Suprapubic skin (tissue), 4 donors: ENCODE results near the gene SLC25A36.

Source experiments
- CTCF ChIP-seq, 2 donors: fragments of 200-600 bp in 1 of 2; fragments of 450-650 bp in 1 of 2; sonication (generic) in 1 of 2; IDR thresholded peaks; one replicate each; pipeline ENCODE4 v1.5.1; 2016 to 2019; ENCODE audit warnings: antibody characterized with exemption in 2 of 2, mild to moderate bottlenecking in 1 of 2, moderate library complexity in 1 of 2
- EP300 ChIP-seq: sonication (generic); formaldehyde crosslinking; IDR thresholded peaks from one replicate; pipeline ENCODE4 v1.6.1; 2017; ENCODE audit warnings: antibody characterized with exemption
- POLR2A ChIP-seq, 2 donors: fragments of 450-650 bp; IDR thresholded peaks; one replicate each; pipeline ENCODE4 v1.6.1; 2017; ENCODE audit warnings: antibody characterized with exemption in 2 of 2, mild to moderate bottlenecking in 2 of 2, moderate library complexity in 2 of 2
- POLR2AphosphoS5 ChIP-seq, 3 donors: sonication (generic); formaldehyde crosslinking; IDR thresholded peaks; one replicate each; pipeline ENCODE4 v1.6.1; 2017; ENCODE audit warnings: antibody characterized with exemption in 3 of 3

GRCh38 chr3:141012571-141012970 lies 70.9 kb downstream of the SLC25A36 start:
- TF ChIP-seq POLR2A (IDR thresholded peaks at IDR 0.05) = no peak
- TF ChIP-seq CTCF (IDR thresholded peaks at IDR 0.05) = no peak
- no peak for TF ChIP-seq POLR2AphosphoS5 (IDR thresholded peaks at IDR 0.05)
- no peak for TF ChIP-seq EP300
